GM23338 (cell line): ENCODE data around the gene TNFAIP3. TPM values are rescaled to one million over a fixed set of nuclear protein-coding genes. Genes with fewer than 3 reads are reported as not detected.

ENCODE experiments used
- ATAC-seq: fragments of 200-7000 bp; cut with Tn5 transposase; 3 replicates; pipeline ENCODE4 v1.9.1; 2020
- DNase-seq: peaks from one replicate; pipeline ENCODE4 v3.0.0-alpha.2; 2015; ENCODE audit warnings: low spot score
- H2AFZ ChIP-seq: fragments of 200-600 bp; sonication (generic); 2 replicates; pipeline ENCODE4 v1.8.0; 2016; ENCODE audit warnings: antibody characterized with exemption, mild to moderate bottlenecking, moderate library complexity
- H3F3A ChIP-seq: fragments of 200-600 bp; sonication (generic); replicated peaks from 2 replicates; pipeline ENCODE4 v1.8.0; 2017; ENCODE audit warnings: antibody characterized with exemption, mixed run types, low read depth
- H3K27ac ChIP-seq: fragments of 200-600 bp; sonication (generic); 2 replicates; pipeline ENCODE4 v1.6.1; 2016; ENCODE audit warnings: low read depth
- H3K27me3 ChIP-seq: fragments of 200-600 bp; sonication (generic); 2 replicates; pipeline ENCODE4 v1.8.0; 2016; ENCODE audit warnings: mild to moderate bottlenecking, mixed run types, moderate library complexity; ENCODE audit not compliant: insufficient read depth
- H3K36me3 ChIP-seq: fragments of 200-600 bp; sonication (generic); 2 replicates; pipeline ENCODE4 v1.8.0; 2016; ENCODE audit warnings: mild to moderate bottlenecking; ENCODE audit not compliant: insufficient read depth
- H3K4me1 ChIP-seq: fragments of 200-600 bp; sonication (generic); 2 replicates; pipeline ENCODE4 v1.8.0; 2016; ENCODE audit warnings: mild to moderate bottlenecking, moderate library complexity; ENCODE audit not compliant: insufficient read depth
- H3K4me2 ChIP-seq: fragments of 200-600 bp; sonication (generic); 2 replicates; pipeline ENCODE4 v1.7.1; 2017; ENCODE audit warnings: mixed run types
- H3K4me3 ChIP-seq: fragments of 200-600 bp; sonication (generic); 2 replicates; pipeline ENCODE4 v1.6.1; 2016; ENCODE audit warnings: mixed run types
- H3K79me2 ChIP-seq: fragments of 200-600 bp; sonication (generic); replicated peaks from 2 replicates; pipeline ENCODE4 v1.8.0; 2017; ENCODE audit warnings: mild to moderate bottlenecking; ENCODE audit not compliant: insufficient read depth
- H3K9me2 ChIP-seq: fragments of 200-600 bp; sonication (generic); 2 replicates; pipeline ENCODE4 v1.8.0; 2017; ENCODE audit not compliant: insufficient read depth
- H4K20me1 ChIP-seq: fragments of 200-600 bp; sonication (generic); replicated peaks from 2 replicates; pipeline ENCODE4 v1.8.0; 2017; ENCODE audit warnings: mild to moderate bottlenecking; ENCODE audit not compliant: insufficient read depth
- H3K27ac Mint-ChIP-seq: 2 replicates; pipeline ENCODE4 v1.8.0; 2020; ENCODE audit warnings: inconsistent platforms, mild to moderate bottlenecking, moderate library complexity, mixed read lengths
- H3K27me3 Mint-ChIP-seq: 3 replicates; pipeline ENCODE4 v1.8.0; 2022; ENCODE audit warnings: low read depth, mild to moderate bottlenecking, moderate library complexity, mixed read lengths, inconsistent platforms; ENCODE audit not compliant: insufficient read depth, poor library complexity
- H3K36me3 Mint-ChIP-seq: 3 replicates; pipeline ENCODE4 v1.8.0; 2021; ENCODE audit warnings: low read depth, mild to moderate bottlenecking, inconsistent platforms, moderate library complexity, mixed read lengths
- H3K4me1 Mint-ChIP-seq: 3 replicates; pipeline ENCODE4 v1.8.0; 2020; ENCODE audit warnings: mild to moderate bottlenecking, inconsistent platforms, mixed read lengths
- H3K4me3 Mint-ChIP-seq: 3 replicates; pipeline ENCODE4 v1.8.0; 2021; ENCODE audit warnings: moderate library complexity, mild to moderate bottlenecking, inconsistent platforms, mixed read lengths
- H3K9me3 Mint-ChIP-seq: 3 replicates; pipeline ENCODE4 v1.8.0; 2020; ENCODE audit warnings: moderate library complexity, mild to moderate bottlenecking, inconsistent platforms, mixed read lengths
- CREB1 ChIP-seq: fragments of 250-450 bp; sonication (Bioruptor Pico); IDR thresholded peaks from 2 replicates; pipeline ENCODE4 v1.5.0; 2020; ENCODE audit warnings: low read depth, mild to moderate bottlenecking, moderate library complexity
- ETS1 ChIP-seq: IDR thresholded peaks from 2 replicates; pipeline ENCODE4 v1.6.1; 2016; ENCODE audit warnings: antibody characterized with exemption
- EZH2 ChIP-seq: fragments of 200-600 bp; sonication (generic); IDR thresholded peaks from one replicate; pipeline ENCODE4 v1.8.0; 2017; ENCODE audit warnings: antibody characterized with exemption, mild to moderate bottlenecking, low read depth; ENCODE audit not compliant: unreplicated experiment
- EZH2phosphoT487 ChIP-seq: fragments of 200-600 bp; sonication (generic); IDR thresholded peaks from one replicate; pipeline ENCODE4 v1.8.1; 2018; ENCODE audit warnings: antibody characterized with exemption; ENCODE audit not compliant: unreplicated experiment
- JUNB ChIP-seq: IDR thresholded peaks from one replicate; pipeline ENCODE4 v1.6.1; 2016; ENCODE audit warnings: antibody characterized with exemption; ENCODE audit not compliant: unreplicated experiment
- NANOG ChIP-seq: IDR thresholded peaks from 2 replicates; pipeline ENCODE4 v1.6.1; 2016; ENCODE audit warnings: antibody characterized with exemption, borderline replicate concordance
- POLR2AphosphoS5 ChIP-seq: IDR thresholded peaks from 2 replicates; pipeline ENCODE4 v1.6.1; 2016; ENCODE audit warnings: antibody characterized with exemption, low read depth
- REST ChIP-seq: IDR thresholded peaks from one replicate; pipeline ENCODE4 v1.6.1; 2018; ENCODE audit warnings: antibody characterized with exemption; ENCODE audit not compliant: unreplicated experiment
- STAT1 ChIP-seq: IDR thresholded peaks from one replicate; pipeline ENCODE4 v1.6.1; 2016; ENCODE audit warnings: antibody characterized with exemption; ENCODE audit not compliant: unreplicated experiment
- ZNF114 ChIP-seq: fragments of 250-450 bp; sonication (Bioruptor Pico); IDR thresholded peaks from 2 replicates; pipeline ENCODE4 v1.5.0; 2020; ENCODE audit warnings: mild to moderate bottlenecking, moderate library complexity
- ZNF331 ChIP-seq: fragments of 250-450 bp; sonication (Bioruptor Pico); IDR thresholded peaks from 2 replicates; pipeline ENCODE4 v1.5.0; 2020; ENCODE audit warnings: low read depth, mild to moderate bottlenecking, moderate library complexity
- polyA plus RNA-seq: library from polyadenylated mRNA; unstranded; fragments of >200 nt; fragmentation: Nextera tagmentation; extraction: Ambion mirVana; gene quantifications from 2 replicates; pipeline ENCODE4 v1.2.1, GENCODE V29; 2016
- total RNA-seq: library from RNA; depleted of rRNA; stranded (reverse); fragments of >200 nt; shearing (Covaris generic); gene quantifications from 2 replicates; pipeline ENCODE4 v1.2.3, GENCODE V29; 2014
- TF ChIP-seq, protein P1 (sequence below), 2 experiments: fragments of 200-600 bp in 1 of 2; sonication (generic) in 1 of 2; conservative IDR thresholded peaks; 2 replicates each; pipeline versions ENCODE4 v1.5.1 to v1.6.1; 2016 to 2017; ENCODE audit warnings: antibody characterized with exemption in 2 of 2, low read depth in 2 of 2, mild to moderate bottlenecking in 2 of 2, moderate library complexity in 1 of 2
- TF ChIP-seq, protein P2 (sequence below): fragments of 250-450 bp; sonication (Bioruptor Pico); IDR thresholded peaks from 2 replicates; pipeline ENCODE4 v1.5.0; 2020; ENCODE audit warnings: mild to moderate bottlenecking, moderate library complexity

The TNFAIP3 gene
- total and polyA plus RNA-seq, 2 experiments from 2014 or later, result 2.1 to 2.3 TPM

- Histone ChIP-seq H3K79me2 (no peaks in the 10 kb centered on the region), H3K36me3 (no peaks in the 10 kb centered on the region), H3K9me2 (peaks cover 12% of the 10 kb centered on the region), H3K27me3 (no peaks in the 10 kb centered on the region), H3K4me3 (no peak overlapping the region), H3F3A (no peaks in the 10 kb centered on the region), H3K27ac (no peak overlapping the region), H4K20me1 (no peaks in the 10 kb centered on the region), H3K4me1 (no peaks in the 10 kb centered on the region), H3K4me2 (no peak overlapping the region), H2AFZ (no peak overlapping the region)
- DNase-seq, result no peak
- Mint-ChIP-seq H3K36me3 (peaks cover 3% of the 10 kb centered on the region; the same call in 1 of the 3 replicates), H3K4me3 (no peak overlapping the region), H3K4me1 (no peaks in the 10 kb centered on the region; the same call in 2 of the 3 replicates), H3K27ac (no peak overlapping the region), H3K9me3 (peaks cover 12% of the 10 kb centered on the region), H3K27me3 (peaks cover 2% of the 10 kb centered on the region)
- ATAC-seq, result no peak
- TF ChIP-seq JUNB, result no peak
- TF ChIP-seq POLR2AphosphoS5, result no peak
- no peak for TF ChIP-seq ZNF114 (CRISPR knock-in tag)
- TF ChIP-seq REST, result no peak
- no peak for TF ChIP-seq EZH2phosphoT487
- TF ChIP-seq NANOG, result no peak
- no peak for TF ChIP-seq ETS1
- no peak for TF ChIP-seq CREB1 (CRISPR knock-in tag)
- no peak for TF ChIP-seq EZH2
- TF ChIP-seq ZNF331, result no peak
- TF ChIP-seq, protein P1, sequence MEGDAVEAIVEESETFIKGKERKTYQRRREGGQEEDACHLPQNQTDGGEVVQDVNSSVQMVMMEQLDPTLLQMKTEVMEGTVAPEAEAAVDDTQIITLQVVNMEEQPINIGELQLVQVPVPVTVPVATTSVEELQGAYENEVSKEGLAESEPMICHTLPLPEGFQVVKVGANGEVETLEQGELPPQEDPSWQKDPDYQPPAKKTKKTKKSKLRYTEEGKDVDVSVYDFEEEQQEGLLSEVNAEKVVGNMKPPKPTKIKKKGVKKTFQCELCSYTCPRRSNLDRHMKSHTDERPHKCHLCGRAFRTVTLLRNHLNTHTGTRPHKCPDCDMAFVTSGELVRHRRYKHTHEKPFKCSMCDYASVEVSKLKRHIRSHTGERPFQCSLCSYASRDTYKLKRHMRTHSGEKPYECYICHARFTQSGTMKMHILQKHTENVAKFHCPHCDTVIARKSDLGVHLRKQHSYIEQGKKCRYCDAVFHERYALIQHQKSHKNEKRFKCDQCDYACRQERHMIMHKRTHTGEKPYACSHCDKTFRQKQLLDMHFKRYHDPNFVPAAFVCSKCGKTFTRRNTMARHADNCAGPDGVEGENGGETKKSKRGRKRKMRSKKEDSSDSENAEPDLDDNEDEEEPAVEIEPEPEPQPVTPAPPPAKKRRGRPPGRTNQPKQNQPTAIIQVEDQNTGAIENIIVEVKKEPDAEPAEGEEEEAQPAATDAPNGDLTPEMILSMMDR (conservative IDR thresholded peaks at IDR 0.05; ENCODE audit: low read depth in 2 of 2), result no peak
- TF ChIP-seq, protein P2, sequence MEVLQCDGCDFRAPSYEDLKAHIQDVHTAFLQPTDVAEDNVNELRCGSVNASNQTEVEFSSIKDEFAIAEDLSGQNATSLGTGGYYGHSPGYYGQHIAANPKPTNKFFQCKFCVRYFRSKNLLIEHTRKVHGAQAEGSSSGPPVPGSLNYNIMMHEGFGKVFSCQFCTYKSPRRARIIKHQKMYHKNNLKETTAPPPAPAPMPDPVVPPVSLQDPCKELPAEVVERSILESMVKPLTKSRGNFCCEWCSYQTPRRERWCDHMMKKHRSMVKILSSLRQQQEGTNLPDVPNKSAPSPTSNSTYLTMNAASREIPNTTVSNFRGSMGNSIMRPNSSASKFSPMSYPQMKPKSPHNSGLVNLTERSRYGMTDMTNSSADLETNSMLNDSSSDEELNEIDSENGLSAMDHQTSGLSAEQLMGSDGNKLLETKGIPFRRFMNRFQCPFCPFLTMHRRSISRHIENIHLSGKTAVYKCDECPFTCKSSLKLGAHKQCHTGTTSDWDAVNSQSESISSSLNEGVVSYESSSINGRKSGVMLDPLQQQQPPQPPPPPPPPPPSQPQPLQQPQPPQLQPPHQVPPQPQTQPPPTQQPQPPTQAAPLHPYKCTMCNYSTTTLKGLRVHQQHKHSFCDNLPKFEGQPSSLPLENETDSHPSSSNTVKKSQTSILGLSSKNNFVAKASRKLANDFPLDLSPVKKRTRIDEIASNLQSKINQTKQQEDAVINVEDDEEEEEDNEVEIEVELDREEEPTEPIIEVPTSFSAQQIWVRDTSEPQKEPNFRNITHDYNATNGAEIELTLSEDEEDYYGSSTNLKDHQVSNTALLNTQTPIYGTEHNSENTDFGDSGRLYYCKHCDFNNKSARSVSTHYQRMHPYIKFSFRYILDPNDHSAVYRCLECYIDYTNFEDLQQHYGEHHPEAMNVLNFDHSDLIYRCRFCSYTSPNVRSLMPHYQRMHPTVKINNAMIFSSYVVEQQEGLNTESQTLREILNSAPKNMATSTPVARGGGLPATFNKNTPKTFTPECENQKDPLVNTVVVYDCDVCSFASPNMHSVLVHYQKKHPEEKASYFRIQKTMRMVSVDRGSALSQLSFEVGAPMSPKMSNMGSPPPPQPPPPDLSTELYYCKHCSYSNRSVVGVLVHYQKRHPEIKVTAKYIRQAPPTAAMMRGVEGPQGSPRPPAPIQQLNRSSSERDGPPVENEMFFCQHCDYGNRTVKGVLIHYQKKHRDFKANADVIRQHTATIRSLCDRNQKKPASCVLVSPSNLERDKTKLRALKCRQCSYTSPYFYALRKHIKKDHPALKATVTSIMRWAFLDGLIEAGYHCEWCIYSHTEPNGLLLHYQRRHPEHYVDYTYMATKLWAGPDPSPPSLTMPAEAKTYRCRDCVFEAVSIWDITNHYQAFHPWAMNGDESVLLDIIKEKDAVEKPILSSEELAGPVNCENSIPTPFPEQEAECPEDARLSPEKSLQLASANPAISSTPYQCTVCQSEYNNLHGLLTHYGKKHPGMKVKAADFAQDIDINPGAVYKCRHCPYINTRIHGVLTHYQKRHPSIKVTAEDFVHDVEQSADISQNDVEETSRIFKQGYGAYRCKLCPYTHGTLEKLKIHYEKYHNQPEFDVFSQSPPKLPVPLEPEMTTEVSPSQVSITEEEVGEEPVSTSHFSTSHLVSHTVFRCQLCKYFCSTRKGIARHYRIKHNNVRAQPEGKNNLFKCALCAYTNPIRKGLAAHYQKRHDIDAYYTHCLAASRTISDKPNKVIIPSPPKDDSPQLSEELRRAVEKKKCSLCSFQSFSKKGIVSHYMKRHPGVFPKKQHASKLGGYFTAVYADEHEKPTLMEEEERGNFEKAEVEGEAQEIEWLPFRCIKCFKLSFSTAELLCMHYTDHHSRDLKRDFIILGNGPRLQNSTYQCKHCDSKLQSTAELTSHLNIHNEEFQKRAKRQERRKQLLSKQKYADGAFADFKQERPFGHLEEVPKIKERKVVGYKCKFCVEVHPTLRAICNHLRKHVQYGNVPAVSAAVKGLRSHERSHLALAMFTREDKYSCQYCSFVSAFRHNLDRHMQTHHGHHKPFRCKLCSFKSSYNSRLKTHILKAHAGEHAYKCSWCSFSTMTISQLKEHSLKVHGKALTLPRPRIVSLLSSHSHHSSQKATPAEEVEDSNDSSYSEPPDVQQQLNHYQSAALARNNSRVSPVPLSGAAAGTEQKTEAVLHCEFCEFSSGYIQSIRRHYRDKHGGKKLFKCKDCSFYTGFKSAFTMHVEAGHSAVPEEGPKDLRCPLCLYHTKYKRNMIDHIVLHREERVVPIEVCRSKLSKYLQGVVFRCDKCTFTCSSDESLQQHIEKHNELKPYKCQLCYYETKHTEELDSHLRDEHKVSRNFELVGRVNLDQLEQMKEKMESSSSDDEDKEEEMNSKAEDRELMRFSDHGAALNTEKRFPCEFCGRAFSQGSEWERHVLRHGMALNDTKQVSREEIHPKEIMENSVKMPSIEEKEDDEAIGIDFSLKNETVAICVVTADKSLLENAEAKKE (CRISPR knock-in tag), result no peak
- no peak for TF ChIP-seq STAT1
Measured at GRCh38 chr6:137890983-137891537, 24.0 kb downstream of the TNFAIP3 start.
